Measurements from ENCODE around the gene TRMT11. TPM values are rescaled to one million over a fixed set of nuclear protein-coding genes. Genes with fewer than 3 reads are reported as not detected.

Gene TRMT11
- total RNA-seq, 1 donor = 35.2 TPM

DNA sequence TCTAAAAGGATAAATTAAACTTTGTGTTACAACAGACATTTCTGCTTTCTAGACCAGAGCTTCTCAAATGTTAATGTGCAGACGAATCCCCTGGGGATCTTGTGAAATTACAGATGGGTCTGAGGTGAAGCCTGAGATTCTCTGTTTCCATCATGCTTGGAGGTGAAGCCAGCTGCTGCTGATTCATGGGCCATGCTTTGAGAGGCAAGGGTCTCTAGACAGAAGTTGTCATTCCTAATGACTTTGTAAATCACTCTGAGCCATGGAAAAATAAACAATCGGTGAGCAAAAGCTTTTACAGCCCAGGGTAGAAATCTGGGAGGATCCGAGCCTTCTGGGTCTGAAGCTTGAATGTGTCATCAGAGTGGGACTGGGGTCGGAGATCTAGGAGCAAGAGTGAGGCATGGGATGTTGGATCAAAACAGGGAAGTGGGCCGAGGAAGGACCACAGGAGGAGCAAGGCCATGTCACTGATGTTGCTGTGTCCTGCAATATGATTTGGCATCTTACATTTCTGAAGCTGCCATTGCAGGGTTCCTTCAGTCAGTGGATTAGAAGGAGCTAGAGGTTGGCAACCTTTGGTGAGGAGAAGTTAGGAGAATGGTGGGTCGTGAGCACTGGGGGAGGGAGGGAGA is 77.3 kb downstream of the TRMT11 start:
- no peaks in the 10 kb centered on the region for H3K9me3 ChIP-seq (ENCODE audit: low read depth, low read length)
- no peaks in the 10 kb centered on the region for H3K4me1 ChIP-seq (ENCODE audit: insufficient read depth, low read length)
- H3K27me3 ChIP-seq (ENCODE audit: insufficient read depth, low read length) = no peaks in the 10 kb centered on the region
- H3K4me3 ChIP-seq (ENCODE audit: low read length) = no peak overlapping the region

DNA sequence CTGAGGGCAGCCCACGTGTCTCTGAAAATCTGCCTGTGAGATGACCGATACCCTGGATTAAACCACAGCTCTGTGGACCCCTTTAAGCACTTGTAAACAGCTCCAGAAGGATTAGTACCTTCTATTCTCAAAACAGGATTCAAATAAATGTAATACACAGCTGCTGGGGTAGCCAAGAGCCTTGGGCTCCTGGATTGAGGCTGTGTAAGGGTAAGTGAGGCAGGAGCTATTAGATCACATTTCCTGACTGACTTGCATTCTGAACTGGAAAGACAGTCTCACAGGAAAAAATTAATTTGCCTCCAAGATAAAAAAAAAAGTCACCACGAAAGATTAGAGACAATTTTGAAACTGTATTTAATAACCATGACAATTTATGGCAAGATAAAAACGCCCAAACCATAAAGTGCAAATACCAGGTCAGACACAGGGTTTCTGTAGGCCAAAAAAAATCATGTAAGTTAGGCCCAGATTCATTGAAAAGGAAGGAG is 78.0 kb downstream of the TRMT11 start:
- H3K4me3 ChIP-seq (ENCODE audit: low read length) = no peak overlapping the region
- no peaks in the 10 kb centered on the region for H3K4me1 ChIP-seq (ENCODE audit: insufficient read depth, low read length)
- no peaks in the 10 kb centered on the region for H3K9me3 ChIP-seq (ENCODE audit: low read depth, low read length)
- no peaks in the 10 kb centered on the region for H3K27me3 ChIP-seq (ENCODE audit: insufficient read depth, low read length)

DNA sequence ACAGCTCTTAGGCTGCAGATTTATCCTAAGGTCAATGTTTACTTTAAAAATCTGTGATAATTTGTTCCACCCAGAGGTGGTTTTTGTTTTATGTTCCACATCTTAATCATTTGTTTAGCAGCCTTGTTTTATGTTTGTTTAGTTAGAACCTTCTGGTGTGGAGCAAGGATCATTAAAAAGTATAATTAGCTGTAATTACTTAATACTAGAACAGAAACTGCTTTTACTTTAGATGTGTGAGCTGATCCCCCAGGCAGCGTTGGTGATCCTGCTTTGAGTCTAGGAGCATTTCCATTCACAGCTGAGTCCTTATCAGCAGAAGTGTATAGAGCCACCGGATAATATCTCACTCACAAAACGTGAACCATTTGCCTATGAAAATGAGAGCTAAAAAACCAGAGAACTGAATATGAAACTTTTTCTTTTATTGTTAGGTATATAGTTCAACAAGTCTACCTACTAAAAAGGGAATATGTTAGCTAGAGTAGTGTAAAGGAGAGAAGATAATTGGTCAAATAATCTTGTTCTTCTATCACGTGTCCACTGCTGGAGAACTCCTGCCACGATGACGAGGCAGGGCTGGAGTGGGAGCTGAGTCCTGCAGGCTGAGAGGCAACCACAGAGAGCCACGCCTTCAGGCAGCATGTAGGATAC is 78.5 kb downstream of the TRMT11 start:
- Histone ChIP-seq H3K4me1 (ENCODE audit: insufficient read depth, low read length) (no peaks in the 10 kb centered on the region), H3K27me3 (ENCODE audit: insufficient read depth, low read length) (no peaks in the 10 kb centered on the region), H3K9me3 (ENCODE audit: low read depth, low read length) (no peaks in the 10 kb centered on the region)

DNA sequence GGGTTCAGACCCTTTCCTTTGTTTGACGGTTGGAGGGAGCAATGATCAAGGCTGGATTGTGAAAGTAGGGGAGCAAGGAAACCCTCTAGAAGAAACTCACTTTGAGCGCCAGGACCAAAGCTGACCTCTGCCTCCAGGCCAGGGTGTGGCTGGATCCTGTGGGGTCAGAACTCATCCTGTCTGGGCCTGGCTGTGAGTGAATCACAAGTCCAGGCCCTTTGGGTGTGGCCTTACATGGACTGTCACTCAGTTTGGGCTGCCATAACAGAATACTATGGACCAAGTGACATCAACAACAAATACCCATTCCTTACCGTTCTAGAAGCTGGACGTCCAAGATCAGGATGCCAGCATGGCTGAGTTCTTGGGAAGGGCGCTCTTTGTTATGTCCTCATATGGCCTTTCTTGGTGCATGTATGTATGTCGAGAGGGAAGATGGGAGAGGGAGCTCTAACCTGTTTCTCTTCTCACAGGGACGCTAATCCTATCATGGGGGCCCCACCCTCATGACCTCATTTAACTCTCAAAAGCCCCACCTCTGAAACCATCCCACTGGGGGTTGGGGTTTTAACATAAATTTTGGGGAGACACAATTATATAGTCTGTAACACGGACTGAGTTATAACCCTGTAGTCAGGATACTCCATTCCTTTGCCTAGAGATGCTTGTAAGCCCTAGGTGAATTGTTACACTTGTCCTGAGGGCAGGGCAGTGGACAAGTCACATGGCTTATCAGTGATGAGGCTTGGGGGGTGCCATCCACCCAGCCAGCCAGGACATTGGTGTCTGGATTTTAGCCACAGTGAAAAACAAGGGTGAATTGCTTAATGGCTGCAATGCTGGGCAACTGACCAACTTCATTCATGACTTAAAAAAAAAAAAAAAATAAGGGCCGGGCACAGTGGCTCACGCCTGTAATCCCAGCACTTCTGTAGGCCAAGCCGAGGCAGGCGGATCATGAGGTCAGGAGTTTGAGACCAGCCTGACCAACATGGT is 80.0 kb downstream of the TRMT11 start:
- Histone ChIP-seq H3K27me3 (ENCODE audit: insufficient read depth, low read length) (no peaks in the 10 kb centered on the region), H3K4me3 (ENCODE audit: low read length) (no peak overlapping the region), H3K9me3 (ENCODE audit: low read depth, low read length) (no peaks in the 10 kb centered on the region), H3K4me1 (ENCODE audit: insufficient read depth, low read length) (no peaks in the 10 kb centered on the region)

More for the DNA sequence above, 78.5 kb downstream of the TRMT11 start:
- H3K4me3 ChIP-seq (ENCODE audit: low read length) = no peak overlapping the region

DNA sequence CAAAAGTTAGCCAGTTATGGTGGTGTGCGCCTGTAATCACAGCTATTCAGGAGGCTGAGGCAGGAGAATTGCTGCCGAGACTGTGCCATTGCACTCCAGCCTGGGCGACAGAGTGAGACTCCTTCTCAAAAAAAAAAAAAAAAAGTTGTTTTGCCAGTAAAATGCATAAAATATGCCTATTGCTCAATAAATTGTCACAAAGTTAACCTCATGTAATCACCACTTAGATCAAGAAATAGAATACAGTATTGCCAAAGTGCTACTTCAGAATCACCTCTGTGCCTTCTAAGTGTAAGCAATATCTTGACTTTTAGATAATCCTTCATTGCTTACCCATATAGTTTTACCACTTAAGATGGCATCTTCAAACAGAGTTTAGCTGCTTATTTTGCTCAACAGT is 80.7 kb downstream of the TRMT11 start:
- H3K4me1 ChIP-seq (ENCODE audit: insufficient read depth, low read length) = no peaks in the 10 kb centered on the region
- no peak overlapping the region for H3K4me3 ChIP-seq (ENCODE audit: low read length)
- H3K9me3 ChIP-seq (ENCODE audit: low read depth, low read length) = no peaks in the 10 kb centered on the region
- no peaks in the 10 kb centered on the region for H3K27me3 ChIP-seq (ENCODE audit: insufficient read depth, low read length)

DNA sequence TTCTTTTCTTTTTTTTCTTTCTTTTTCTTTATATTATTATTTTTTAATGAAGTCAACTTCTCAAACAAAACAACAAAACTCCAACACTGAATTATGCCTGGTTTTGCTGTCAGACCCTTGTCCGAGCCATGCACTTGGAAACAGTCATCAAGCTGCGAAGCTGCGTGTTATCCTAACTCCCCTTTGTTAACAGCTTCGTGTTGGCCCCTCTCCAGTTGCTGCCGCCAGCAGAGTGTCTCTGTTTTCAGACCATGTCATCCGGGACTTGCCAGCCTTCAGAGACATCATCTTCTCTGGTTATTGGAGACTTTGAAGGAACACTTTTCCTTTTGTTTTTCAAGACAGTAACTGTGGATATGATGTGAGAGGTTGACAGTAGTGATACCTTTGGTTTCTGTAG is 83.1 kb downstream of the TRMT11 start:
- no peaks in the 10 kb centered on the region for H3K9me3 ChIP-seq (ENCODE audit: low read depth, low read length)
- H3K27me3 ChIP-seq (ENCODE audit: insufficient read depth, low read length) = no peaks in the 10 kb centered on the region
- no peak overlapping the region for H3K4me3 ChIP-seq (ENCODE audit: low read length)
- no peaks in the 10 kb centered on the region for H3K4me1 ChIP-seq (ENCODE audit: insufficient read depth, low read length)

DNA sequence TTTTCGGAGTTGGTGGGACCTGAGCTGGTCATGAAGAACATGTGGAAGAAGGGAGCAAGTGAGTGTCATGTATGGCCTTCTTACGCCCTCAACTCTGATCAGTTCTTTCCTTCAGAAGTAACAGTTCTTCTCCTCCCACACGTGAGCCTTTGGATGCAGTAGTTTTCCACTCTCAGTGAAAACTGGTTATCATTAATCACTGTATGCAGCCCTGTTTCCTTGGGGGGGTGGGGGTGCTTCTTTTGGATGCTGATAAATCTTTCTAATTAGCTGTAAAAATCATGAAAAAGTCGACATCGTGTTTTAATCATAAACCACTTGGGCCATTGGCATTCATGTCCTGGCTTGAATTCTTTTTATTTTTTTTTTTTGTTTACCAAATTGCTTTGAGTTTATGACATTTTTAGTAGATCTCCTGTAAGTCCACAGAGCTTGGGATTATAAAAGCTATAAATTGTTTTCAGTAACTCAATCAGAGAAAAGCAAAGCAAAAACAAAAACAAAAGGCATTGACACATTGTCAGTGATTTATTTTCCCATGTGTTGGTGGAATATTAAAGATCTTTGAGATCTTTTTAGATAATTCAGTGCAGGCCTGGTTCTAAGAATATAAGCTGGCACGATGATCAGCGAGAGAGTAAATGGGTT is 84.8 kb downstream of the TRMT11 start:
- Histone ChIP-seq H3K4me3 (ENCODE audit: low read length) (no peak overlapping the region), H3K27me3 (ENCODE audit: insufficient read depth, low read length) (no peaks in the 10 kb centered on the region), H3K4me1 (ENCODE audit: insufficient read depth, low read length) (no peaks in the 10 kb centered on the region), H3K9me3 (ENCODE audit: low read depth, low read length) (no peaks in the 10 kb centered on the region)

DNA sequence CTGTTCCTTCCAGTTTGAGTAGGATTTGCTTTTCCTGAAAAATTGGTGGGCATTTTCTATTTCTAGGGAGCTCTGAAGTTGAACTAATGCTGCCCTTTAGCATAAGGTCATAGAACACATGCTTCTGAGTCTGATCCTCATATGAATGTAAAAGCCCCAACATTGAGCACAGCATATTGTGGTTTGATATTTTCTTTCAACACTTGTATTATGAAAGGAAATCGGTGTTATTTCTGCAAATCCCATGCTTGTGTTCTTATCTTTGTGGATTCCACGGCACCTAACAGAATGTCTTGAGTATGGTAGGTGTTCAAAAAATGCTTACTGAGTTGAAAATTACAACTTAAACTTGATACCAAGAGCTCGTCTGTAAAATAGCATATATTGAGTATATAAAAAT is 85.8 kb downstream of the TRMT11 start:
- no peaks in the 10 kb centered on the region for H3K27me3 ChIP-seq (ENCODE audit: insufficient read depth, low read length)

DNA sequence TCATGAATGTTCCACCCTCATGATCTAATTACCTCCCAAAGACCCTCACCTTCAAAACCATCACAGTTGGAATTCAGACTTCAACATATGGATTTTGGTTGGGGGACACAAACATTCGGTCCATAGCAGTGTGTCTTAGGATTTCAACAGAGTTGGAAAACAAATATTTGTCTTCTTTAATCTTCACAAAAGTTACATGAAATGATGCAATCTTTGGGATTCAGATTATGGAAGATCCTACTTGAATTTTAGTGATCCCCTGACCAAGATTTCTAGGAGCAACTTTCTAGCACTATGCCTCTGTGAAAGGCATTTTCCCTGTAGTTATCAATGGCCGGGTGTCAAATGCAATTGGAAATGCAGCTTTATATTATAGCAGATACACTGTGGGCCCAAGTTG is 86.5 kb downstream of the TRMT11 start:
- Histone ChIP-seq H3K4me1 (ENCODE audit: insufficient read depth, low read length) (no peaks in the 10 kb centered on the region), H3K4me3 (ENCODE audit: low read length) (no peak overlapping the region)

More for the DNA sequence above, 85.8 kb downstream of the TRMT11 start:
- Histone ChIP-seq H3K4me1 (ENCODE audit: insufficient read depth, low read length) (no peaks in the 10 kb centered on the region), H3K4me3 (ENCODE audit: low read length) (no peak overlapping the region), H3K9me3 (ENCODE audit: low read depth, low read length) (no peaks in the 10 kb centered on the region)

DNA sequence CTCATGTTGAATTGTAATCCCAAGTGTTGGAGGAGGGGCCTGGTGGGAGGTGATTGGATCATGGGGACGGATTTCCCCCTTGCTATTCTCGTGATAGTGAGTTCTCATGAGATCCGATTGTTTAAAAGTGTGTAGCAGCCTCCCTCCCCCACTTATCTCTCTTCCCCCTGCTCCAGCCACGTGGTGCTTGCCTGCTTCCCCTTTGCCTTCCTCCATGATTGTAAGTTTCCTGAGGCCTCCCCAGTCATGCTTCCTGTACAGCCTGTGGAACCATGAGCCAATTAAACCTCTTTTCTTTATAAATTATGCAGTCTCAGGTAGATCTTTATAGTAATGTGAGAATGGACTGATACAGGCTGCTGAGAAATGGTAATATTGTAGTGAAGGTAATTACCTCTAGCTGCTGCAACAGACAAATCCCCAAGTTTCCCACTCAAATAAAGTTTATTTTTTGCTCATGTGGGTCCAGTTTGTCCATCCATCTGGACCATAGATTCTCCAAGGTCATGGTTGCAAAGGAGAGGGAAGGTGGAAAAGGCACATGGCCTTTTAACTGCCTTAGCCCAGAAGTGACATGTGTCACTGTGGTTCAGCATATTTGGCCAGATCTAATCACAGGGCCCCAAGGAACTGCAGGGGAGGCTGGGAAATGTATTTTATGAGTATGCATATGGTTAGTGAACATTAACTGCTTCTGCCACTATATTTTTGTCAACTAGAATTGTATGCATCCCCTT is 89.2 kb downstream of the TRMT11 start:
- no peaks in the 10 kb centered on the region for H3K27me3 ChIP-seq (ENCODE audit: insufficient read depth, low read length)
- no peaks in the 10 kb centered on the region for H3K9me3 ChIP-seq (ENCODE audit: low read depth, low read length)
- H3K4me1 ChIP-seq (ENCODE audit: insufficient read depth, low read length) = no peaks in the 10 kb centered on the region
- H3K4me3 ChIP-seq (ENCODE audit: low read length) = no peak overlapping the region

More for the DNA sequence above, 86.5 kb downstream of the TRMT11 start:
- Histone ChIP-seq H3K27me3 (ENCODE audit: insufficient read depth, low read length) (no peaks in the 10 kb centered on the region), H3K9me3 (ENCODE audit: low read depth, low read length) (no peaks in the 10 kb centered on the region)

DNA sequence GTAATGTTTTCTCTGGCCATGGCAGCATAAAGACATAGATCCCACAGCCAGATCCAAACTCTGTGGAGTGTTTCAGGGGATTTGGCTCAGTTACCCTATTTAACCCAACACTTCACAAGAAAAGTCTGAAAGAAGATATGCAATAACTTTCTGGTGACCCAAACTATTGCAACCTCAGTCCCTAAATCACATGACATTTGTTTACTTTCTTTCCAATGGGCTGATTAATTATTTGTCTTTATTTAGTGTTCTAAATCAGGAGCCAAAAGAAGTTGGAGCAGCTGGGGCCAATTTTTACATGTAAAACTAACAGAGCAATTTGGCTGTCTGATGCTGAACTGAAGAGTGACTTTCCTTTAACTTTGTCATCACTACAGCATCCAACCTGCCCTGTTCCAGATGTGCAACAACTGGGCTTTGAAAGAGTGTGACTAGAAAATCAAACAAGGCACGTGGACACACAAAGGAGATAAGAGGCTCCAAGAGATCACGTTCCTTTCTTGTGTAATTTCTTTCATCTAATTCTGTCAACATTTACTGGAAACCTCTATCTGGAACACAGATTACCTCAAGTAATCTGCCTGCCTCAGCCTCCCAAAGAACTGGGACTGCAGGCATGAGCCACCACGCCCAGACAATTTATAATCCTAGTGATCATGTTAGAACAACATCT is 90.8 kb downstream of the TRMT11 start:
- H3K9me3 ChIP-seq (ENCODE audit: low read depth, low read length) = no peaks in the 10 kb centered on the region
- no peak overlapping the region for H3K4me3 ChIP-seq (ENCODE audit: low read length)
- H3K27me3 ChIP-seq (ENCODE audit: insufficient read depth, low read length) = no peaks in the 10 kb centered on the region
- H3K4me1 ChIP-seq (ENCODE audit: insufficient read depth, low read length) = no peaks in the 10 kb centered on the region

DNA sequence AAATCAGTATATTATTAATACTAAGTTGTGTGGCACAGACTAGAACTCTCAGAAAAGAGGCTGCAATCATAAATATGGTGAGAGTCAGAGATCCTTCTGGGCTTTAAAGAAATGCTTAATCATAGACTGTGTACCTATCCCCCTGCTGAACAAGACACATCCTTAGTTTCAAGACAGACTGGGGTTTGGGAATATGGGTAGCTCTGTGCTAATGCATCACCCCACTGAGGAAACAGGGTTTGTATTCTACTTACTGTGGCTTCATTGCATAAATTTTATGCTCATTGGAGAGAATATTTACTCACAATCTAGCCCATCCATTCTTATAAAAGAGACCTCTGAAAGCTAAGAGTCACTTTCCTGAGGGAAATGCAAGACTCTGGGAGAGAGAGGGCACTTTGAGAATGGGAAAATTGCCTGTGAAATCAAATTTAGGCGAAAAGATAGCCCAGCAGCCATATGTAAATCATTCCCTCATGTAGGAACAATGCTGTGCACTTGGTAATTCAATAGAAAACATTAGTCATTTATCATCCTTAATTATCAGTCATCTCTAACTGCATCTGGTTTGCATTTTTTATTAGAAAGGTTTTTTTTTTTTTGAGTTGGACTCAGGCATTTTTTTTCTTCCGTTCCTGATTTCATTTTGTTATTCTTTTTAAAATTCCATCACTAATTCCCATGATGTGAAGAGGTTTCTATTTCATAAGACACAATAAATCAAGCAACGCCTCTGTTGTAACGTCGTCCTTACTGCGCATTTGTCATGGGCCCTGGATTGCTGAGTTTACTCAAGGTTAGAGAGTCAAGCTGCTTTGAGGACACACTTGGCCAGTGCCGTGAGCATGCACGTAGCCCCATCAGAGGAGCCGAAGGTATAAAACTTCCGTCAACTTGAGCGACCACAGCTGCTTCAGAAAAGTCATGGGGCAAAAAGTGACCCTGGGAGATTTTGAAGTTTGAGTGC is 91.8 kb downstream of the TRMT11 start:
- H3K4me3 ChIP-seq (ENCODE audit: low read length) = no peak overlapping the region
- no peaks in the 10 kb centered on the region for H3K4me1 ChIP-seq (ENCODE audit: insufficient read depth, low read length)
- no peaks in the 10 kb centered on the region for H3K27me3 ChIP-seq (ENCODE audit: insufficient read depth, low read length)
- no peaks in the 10 kb centered on the region for H3K9me3 ChIP-seq (ENCODE audit: low read depth, low read length)

DNA sequence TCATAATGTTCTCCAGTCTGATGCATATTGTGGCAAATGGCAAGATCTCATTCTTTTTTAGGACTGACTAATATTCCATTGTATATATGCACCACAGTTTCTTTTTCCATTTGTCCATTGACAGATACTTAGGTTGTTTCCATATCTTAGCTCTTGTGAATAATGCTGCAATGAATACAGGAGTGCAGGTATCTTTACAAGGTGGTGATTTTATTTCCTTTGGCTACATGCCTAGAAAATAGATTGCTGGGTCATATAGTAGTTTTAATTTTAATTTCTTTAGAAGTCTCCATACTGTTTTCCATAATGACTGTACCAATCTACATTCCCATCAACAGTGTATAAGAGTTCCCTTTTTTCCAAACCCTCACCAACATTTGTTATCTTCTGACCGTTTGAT is 97.5 kb downstream of the TRMT11 start:
- Histone ChIP-seq H3K4me1 (ENCODE audit: insufficient read depth, low read length) (no peaks in the 10 kb centered on the region), H3K4me3 (ENCODE audit: low read length) (no peak overlapping the region), H3K9me3 (ENCODE audit: low read depth, low read length) (no peaks in the 10 kb centered on the region), H3K27me3 (ENCODE audit: insufficient read depth, low read length) (no peaks in the 10 kb centered on the region)

All from mononuclear cell (primary cell).